Glutamatergic neuron (in vitro differentiated cells): ENCODE measurements around the gene MRPL1. TPM values are rescaled to one million over a fixed set of nuclear protein-coding genes. Genes with fewer than 3 reads are reported as not detected.
A peak's percentile ranks its signal among the peaks of the same experiment; 100 is the strongest.

ENCODE experiments used
- DNase-seq: peaks from one replicate; pipeline ENCODE4 v3.0.0; 2022
- H3K27ac Mint-ChIP-seq: one replicate; pipeline ENCODE4 v1.8.0; 2020; ENCODE audit warnings: mild to moderate bottlenecking, mixed read lengths, inconsistent platforms; ENCODE audit not compliant: unreplicated experiment
- H3K27me3 Mint-ChIP-seq: one replicate; pipeline ENCODE4 v1.8.0; 2020; ENCODE audit warnings: mild to moderate bottlenecking, moderate library complexity, mixed read lengths, inconsistent platforms; ENCODE audit not compliant: unreplicated experiment
- H3K36me3 Mint-ChIP-seq: one replicate; pipeline ENCODE4 v1.8.0; 2020; ENCODE audit warnings: mild to moderate bottlenecking, mixed read lengths, inconsistent platforms; ENCODE audit not compliant: unreplicated experiment
- H3K4me1 Mint-ChIP-seq: one replicate; pipeline ENCODE4 v1.8.0; 2020; ENCODE audit warnings: mild to moderate bottlenecking, low read depth, mixed read lengths, inconsistent platforms; ENCODE audit not compliant: unreplicated experiment
- H3K4me3 Mint-ChIP-seq: one replicate; pipeline ENCODE4 v1.8.0; 2020; ENCODE audit warnings: mild to moderate bottlenecking, mixed read lengths, inconsistent platforms; ENCODE audit not compliant: unreplicated experiment
- H3K9me3 Mint-ChIP-seq: one replicate; pipeline ENCODE4 v1.8.0; 2020; ENCODE audit warnings: mild to moderate bottlenecking, moderate library complexity, mixed read lengths, inconsistent platforms; ENCODE audit not compliant: unreplicated experiment
- CTCF ChIP-seq: fragments of 200-600 bp; sonication (generic); IDR thresholded peaks from one replicate; pipeline ENCODE4 v1.5.0; 2021; ENCODE audit not compliant: partially characterized antibody, unreplicated experiment
- total RNA-seq: library from RNA; stranded (reverse); fragmentation: NEBNext Ultra II Directional; extraction: Animal tissue kit (Norgen Biotek cat#: 25700); gene quantifications from one replicate; pipeline ENCODE4 v1.2.1, GENCODE V29; 2021; ENCODE audit not compliant: unreplicated experiment

Gene MRPL1
- total RNA-seq, 1 donor from 2014 or later: 20.1 TPM

- peak overlapping the region; percentile 63 for H3K27ac Mint-ChIP-seq
- DNase-seq: peak; percentile 65
- H3K9me3 Mint-ChIP-seq: peaks cover 21% of the 10 kb centered on the region
- H3K36me3 Mint-ChIP-seq: no peaks in the 10 kb centered on the region
- H3K4me3 Mint-ChIP-seq: peak overlapping the region; percentile 90
- no peak for TF ChIP-seq CTCF
- peaks cover 7% of the 10 kb centered on the region for H3K27me3 Mint-ChIP-seq
- peaks cover 8% of the 10 kb centered on the region for H3K4me1 Mint-ChIP-seq
These were observed 44.5 kb upstream of the MRPL1 start for GRCh38 chr4:77818073-77818601.

GRCh38 chr4:77818602-77819403, 43.8 kb upstream of the MRPL1 start, which contains the start of gene CNOT6L:
Gene CNOT6L, minus strand, starts transcription at chr4:77819368. Its CDS starts 60 bp downstream, at chr4:77819308.
- TF ChIP-seq CTCF: no peak
- H3K4me1 Mint-ChIP-seq: peaks cover 8% of the 10 kb centered on the region
- peak within 1 kb of the TSS; percentile 98 for H3K4me3 Mint-ChIP-seq
- peak; percentile 65 for DNase-seq
- peak within 1 kb of the TSS; percentile 90 for H3K27ac Mint-ChIP-seq
- no peaks in the 10 kb centered on the region for H3K36me3 Mint-ChIP-seq
- peaks cover 7% of the 10 kb centered on the region for H3K27me3 Mint-ChIP-seq
- peaks cover 21% of the 10 kb centered on the region for H3K9me3 Mint-ChIP-seq

- TF ChIP-seq CTCF: no peak
- H3K4me1 Mint-ChIP-seq: peaks cover 8% of the 10 kb centered on the region
- peak overlapping the region; percentile 98 for H3K4me3 Mint-ChIP-seq
- peaks cover 21% of the 10 kb centered on the region for H3K9me3 Mint-ChIP-seq
- no peaks in the 10 kb centered on the region for H3K36me3 Mint-ChIP-seq
- DNase-seq: peak; percentile 63
- peak overlapping the region; percentile 87 for H3K27ac Mint-ChIP-seq
- H3K27me3 Mint-ChIP-seq: peaks cover 7% of the 10 kb centered on the region
These were observed 43.2 kb upstream of the MRPL1 start for GRCh38 chr4:77819404-77819842.

GRCh38 chr4:77819843-77820648, 42.6 kb upstream of the MRPL1 start:
- TF ChIP-seq CTCF: no peak
- peak overlapping the region; percentile 90 for H3K27ac Mint-ChIP-seq
- H3K9me3 Mint-ChIP-seq: peaks cover 21% of the 10 kb centered on the region
- DNase-seq: peak; percentile 94
- H3K36me3 Mint-ChIP-seq: no peaks in the 10 kb centered on the region
- H3K27me3 Mint-ChIP-seq: peaks cover 7% of the 10 kb centered on the region
- peak overlapping the region; percentile 86 for H3K4me3 Mint-ChIP-seq
- H3K4me1 Mint-ChIP-seq: peaks cover 8% of the 10 kb centered on the region
